SHP77 (cell line): ENCODE data around the gene TSC22D4.
"Not testable (repeated sequence)": the region's sequence is repeated elsewhere in the genome, so short reads cannot be mapped to it uniquely, and the experiment has no call there.

Source experiments
- DNase-seq, 2 experiments: peaks; one replicate each; lab custom pipeline; 2025; lab: John Stamatoyannopoulos, UW

Gene TSC22D4

DNA sequence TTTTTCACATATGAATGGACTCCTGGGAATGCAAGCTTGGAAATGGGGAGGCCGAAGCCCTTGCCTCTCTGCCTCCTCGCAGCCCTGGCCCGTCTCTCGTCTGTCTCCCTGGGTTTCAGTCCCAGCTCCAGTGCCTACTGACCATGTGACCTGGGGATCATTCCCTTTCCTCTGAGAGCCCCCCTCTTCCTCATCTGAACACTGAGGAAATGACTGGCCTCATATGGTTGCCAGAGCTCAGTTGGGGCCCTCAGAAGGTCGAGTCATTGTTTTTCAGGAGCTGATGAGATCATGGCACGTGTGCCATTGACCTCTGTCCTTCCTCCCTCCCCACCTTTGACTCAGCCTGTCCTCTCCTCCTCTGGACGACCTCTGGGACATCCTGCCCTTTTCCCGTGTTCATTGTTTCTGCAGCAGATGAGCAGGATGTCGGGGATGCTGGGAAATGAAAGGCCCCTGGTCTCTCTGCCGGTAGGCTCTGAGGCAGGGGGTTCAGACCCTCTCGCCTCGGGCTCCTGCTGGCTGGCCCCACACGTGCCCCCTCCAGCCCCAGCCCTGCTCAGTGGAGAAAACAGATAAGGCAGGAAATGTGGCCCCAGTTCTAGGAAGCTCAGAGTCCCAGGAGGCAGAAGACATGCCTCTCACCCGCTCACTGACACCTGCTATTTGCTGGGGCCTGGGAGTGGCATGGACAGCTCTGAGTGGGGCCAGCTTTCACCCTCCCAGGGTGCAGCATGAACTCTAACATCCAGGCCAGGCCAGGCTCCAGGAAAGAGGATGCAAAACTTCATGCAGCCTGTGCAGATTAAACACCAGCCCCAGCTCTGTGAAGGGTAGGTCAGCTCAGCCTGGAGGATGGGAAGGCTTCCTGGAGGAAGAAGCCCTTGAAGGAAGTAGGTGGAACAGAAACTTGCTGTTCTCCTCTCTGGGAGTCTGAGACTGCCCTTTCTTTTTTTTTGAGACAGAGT is 34.4 kb downstream of the TSC22D4 start:
- no peak for DNase-seq

- DNase-seq: no peak
These were observed 35.7 kb downstream of the TSC22D4 start for GRCh38 chr7:100443096-100443840.

- no peak for DNase-seq
These were observed 37.1 kb downstream of the TSC22D4 start for GRCh38 chr7:100441641-100442535.

DNA sequence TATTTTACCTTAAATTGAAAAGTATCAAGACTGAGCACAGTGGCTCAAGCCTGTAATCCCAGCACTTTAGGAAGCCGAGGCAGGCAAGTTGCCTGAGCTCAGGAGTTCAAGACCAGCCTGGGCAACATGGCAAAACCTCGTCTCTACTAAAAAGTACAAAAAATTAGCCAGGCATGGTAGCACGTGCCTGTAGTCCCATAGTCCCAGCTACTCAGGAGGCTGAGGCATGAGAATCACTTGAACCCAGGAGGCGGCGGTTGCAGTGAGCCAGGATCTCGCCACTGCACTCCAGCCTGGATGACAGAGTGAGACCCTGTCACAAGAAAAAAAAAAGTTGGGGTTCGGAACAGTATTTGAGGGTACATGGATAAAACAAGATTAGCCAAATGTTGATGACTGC is 39.8 kb downstream of the TSC22D4 start:
- DNase-seq: not testable (repeated sequence)

- not testable (repeated sequence) for DNase-seq
These were observed 40.3 kb downstream of the TSC22D4 start for GRCh38 chr7:100438731-100439130.

DNA sequence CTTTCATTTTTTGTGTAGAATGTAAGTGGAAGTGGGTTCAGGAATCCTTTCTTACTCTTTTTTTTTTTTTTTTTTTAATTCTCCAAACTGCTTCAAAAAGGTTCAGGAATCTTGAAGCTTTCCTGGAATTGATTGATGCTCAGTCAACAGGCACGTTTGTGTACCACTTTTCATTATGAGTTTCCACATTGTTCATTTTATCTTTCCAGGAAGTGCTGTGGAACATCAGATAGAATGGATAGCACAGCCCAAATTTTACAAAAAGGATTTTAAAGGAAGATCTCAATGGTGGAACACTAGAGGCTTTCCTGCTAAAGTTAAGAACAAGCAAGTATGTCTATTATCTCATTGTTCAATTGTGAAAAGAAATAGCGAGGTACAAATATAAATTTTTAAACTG is 40.8 kb downstream of the TSC22D4 start:
- no peak for DNase-seq

- DNase-seq: no peak
These were observed 41.6 kb downstream of the TSC22D4 start for GRCh38 chr7:100437150-100438100.

- DNase-seq: no peak
These were observed 43.4 kb downstream of the TSC22D4 start for GRCh38 chr7:100435401-100436304.

GRCh38 chr7:100434297-100435144 is 44.5 kb downstream of the TSC22D4 start:
- no peak for DNase-seq

GRCh38 chr7:100433592-100434296 is 45.3 kb downstream of the TSC22D4 start:
- DNase-seq: no peak

GRCh38 chr7:100433276-100433591 is 45.8 kb downstream of the TSC22D4 start:
- DNase-seq: no peak

DNA sequence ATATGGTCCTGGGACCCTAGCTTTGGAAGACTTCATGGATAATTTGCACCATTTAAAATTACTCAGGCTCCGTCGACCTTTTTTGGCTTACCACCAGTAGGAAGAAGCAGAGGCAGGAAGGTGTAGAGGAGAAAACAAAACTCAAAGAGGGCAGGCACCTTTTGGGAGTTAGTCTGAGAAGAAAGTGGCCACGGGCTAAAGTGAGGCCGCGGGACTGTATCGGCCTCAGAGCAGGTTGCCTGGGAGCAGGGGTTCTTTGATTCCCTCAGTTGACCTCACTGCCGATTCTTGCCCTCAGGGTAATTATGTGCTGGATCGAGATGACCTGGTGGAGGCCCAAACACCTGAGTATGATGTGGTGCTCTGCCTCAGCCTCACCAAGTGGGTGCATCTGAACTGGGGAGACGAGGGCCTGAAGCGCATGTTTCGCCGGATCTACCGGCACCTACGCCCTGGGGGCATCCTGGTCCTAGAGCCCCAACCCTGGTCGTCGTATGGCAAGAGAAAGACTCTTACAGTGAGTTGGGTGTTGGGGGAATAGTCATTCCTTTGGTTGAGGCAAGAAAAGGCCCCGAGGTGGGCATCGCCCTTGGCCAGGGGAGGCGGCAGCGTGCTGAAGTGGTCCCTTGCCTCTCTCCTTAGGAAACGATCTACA is 46.3 kb downstream of the TSC22D4 start:
- no peak for DNase-seq

DNA sequence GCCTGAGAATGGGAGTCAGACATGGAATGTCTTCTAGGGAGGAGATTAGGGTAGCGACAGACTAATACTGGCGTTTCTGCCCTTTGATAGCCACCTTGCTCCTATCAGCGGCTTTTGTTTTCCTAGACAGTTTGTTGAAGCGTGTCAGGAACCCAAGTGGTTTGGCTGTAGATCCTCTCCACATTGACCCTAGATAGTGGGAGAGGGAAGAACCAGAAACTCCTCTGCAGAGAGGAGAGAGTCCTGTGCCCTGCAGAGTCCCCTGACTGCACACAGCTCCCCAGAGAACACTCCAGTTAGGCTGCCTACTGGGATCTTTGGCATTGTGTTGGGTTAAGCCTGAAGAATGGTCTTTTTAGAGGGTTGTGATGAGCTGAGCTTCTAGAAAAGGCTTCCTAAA is 47.0 kb downstream of the TSC22D4 start:
- DNase-seq: no peak

GRCh38 chr7:100431286-100431735 is 47.7 kb downstream of the TSC22D4 start:
- no peak for DNase-seq

DNA sequence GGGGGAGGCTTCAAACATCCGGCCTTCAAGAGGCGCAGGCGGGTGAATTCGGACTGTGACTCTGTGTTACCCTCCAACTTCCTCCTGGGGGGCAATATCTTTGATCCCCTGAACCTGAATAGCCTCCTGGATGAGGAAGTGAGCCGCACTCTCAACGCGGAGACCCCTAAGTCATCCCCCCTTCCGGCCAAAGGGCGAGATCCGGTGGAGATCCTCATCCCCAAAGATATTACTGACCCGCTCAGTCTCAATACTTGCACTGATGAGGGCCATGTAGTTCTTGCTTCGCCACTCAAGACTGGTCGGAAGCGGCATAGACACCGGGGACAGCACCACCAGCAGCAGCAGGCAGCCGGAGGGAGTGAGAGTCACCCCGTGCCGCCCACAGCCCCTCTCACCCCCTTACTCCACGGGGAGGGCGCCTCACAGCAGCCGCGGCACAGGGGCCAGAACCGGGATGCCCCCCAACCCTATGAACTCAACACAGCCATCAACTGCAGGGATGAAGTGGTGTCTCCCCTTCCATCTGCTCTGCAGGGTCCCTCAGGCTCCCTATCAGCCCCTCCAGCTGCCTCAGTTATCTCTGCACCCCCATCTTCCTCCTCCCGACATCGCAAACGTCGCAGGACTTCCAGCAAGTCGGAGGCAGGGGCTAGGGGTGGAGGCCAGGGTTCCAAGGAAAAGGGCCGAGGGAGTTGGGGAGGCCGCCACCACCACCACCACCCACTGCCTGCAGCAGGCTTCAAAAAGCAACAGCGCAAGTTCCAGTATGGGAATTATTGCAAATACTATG is 48.3 kb downstream of the TSC22D4 start:
- no peak for DNase-seq

GRCh38 chr7:100429637-100430492 is 49.1 kb downstream of the TSC22D4 start, which contains the start of gene MEPCE:
MEPCE (plus strand) TSS chr7:100429831; CDS start chr7:100430019, 188 bp downstream.
- peak; percentile 92 to 97 for DNase-seq
